Thyroid gland (tissue), 4 donors: ENCODE results near the gene COL25A1.

Source experiments
- POLR2A ChIP-seq, 2 donors: fragments of 450-650 bp; IDR thresholded peaks; one replicate each; pipeline ENCODE4 v1.6.1; 2017; ENCODE audit warnings: antibody characterized with exemption in 2 of 2, mild to moderate bottlenecking in 2 of 2, moderate library complexity in 1 of 2
- TF ChIP-seq, protein P1 (sequence below), 6 experiments: fragments of 200-600 bp in 3 of 6; fragments of 450-650 bp in 3 of 6; sonication (generic) in 3 of 6; IDR thresholded peaks; one replicate each; pipeline ENCODE4 v1.5.1; 2016 to 2019; ENCODE audit warnings: antibody characterized with exemption in 6 of 6, mild to moderate bottlenecking in 2 of 6, inconsistent platforms in 1 of 6, moderate library complexity in 1 of 6

DNA sequence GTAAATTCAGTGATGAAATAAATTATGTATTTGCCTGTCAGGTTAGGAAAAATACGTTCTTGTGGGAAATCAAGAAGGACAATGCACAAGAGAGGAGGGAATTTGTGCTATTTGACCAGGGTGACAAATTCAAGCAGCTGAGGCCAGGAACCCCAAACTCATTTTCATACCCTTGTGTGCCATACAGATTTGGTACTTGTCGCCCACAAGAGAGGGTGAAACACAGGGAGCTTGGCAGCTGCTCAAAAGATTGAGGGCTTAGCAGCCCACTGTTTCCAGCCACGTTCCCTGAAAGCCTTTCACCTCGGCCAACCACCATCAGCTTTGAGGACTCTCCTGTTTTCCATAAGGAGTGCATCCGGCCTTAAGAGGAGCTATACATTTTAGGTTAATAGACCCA lies 111.2 kb downstream of the COL25A1 start:
- TF ChIP-seq, protein P1, sequence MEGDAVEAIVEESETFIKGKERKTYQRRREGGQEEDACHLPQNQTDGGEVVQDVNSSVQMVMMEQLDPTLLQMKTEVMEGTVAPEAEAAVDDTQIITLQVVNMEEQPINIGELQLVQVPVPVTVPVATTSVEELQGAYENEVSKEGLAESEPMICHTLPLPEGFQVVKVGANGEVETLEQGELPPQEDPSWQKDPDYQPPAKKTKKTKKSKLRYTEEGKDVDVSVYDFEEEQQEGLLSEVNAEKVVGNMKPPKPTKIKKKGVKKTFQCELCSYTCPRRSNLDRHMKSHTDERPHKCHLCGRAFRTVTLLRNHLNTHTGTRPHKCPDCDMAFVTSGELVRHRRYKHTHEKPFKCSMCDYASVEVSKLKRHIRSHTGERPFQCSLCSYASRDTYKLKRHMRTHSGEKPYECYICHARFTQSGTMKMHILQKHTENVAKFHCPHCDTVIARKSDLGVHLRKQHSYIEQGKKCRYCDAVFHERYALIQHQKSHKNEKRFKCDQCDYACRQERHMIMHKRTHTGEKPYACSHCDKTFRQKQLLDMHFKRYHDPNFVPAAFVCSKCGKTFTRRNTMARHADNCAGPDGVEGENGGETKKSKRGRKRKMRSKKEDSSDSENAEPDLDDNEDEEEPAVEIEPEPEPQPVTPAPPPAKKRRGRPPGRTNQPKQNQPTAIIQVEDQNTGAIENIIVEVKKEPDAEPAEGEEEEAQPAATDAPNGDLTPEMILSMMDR (IDR thresholded peaks at IDR 0.05) = no peak
- TF ChIP-seq POLR2A (IDR thresholded peaks at IDR 0.05) = no peak
